Transverse colon (tissue), 4 donors: ENCODE results near the gene BMPER.

Source experiments
- EP300 ChIP-seq: sonication (generic); formaldehyde crosslinking; IDR thresholded peaks from one replicate; pipeline ENCODE4 v1.6.1; 2017; ENCODE audit warnings: antibody characterized with exemption, low read depth
- POLR2AphosphoS5 ChIP-seq, 3 donors: sonication (generic); formaldehyde crosslinking; IDR thresholded peaks; one replicate each; pipeline ENCODE4 v1.6.1; 2016; ENCODE audit warnings: antibody characterized with exemption in 3 of 3
- TF ChIP-seq, protein P1 (sequence below), 5 experiments: fragments of 200-600 bp in 3 of 5; fragments of 450-650 bp in 2 of 5; sonication (generic) in 3 of 5; IDR thresholded peaks; 1 replicate in 2 of 5; 2 replicates in 3 of 5; pipeline ENCODE4 v1.5.1; 2016 to 2017; ENCODE audit warnings: antibody characterized with exemption in 5 of 5, inconsistent platforms in 3 of 5, mild to moderate bottlenecking in 2 of 5, moderate library complexity in 1 of 5

DNA sequence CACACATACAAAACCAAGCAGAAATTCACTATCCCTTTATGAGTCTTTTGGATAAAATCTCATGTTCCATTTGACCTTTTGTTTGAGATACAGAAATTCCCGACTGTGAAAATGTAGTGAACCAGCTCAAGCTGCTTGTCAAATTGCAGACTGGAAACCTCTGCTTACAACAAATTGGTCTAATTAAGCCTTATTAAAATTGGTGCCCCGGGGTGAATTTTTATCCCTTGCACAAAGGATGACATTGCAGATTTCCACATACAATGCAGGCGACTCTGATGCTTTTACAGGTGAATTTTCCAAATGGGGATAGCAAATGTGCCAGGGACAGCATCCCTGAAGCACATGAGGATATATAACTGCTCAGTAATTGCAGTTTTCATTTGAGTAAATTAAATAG lies 257.3 kb downstream of the BMPER start:
- TF ChIP-seq, protein P1, sequence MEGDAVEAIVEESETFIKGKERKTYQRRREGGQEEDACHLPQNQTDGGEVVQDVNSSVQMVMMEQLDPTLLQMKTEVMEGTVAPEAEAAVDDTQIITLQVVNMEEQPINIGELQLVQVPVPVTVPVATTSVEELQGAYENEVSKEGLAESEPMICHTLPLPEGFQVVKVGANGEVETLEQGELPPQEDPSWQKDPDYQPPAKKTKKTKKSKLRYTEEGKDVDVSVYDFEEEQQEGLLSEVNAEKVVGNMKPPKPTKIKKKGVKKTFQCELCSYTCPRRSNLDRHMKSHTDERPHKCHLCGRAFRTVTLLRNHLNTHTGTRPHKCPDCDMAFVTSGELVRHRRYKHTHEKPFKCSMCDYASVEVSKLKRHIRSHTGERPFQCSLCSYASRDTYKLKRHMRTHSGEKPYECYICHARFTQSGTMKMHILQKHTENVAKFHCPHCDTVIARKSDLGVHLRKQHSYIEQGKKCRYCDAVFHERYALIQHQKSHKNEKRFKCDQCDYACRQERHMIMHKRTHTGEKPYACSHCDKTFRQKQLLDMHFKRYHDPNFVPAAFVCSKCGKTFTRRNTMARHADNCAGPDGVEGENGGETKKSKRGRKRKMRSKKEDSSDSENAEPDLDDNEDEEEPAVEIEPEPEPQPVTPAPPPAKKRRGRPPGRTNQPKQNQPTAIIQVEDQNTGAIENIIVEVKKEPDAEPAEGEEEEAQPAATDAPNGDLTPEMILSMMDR (IDR thresholded peaks at IDR 0.05), result no peak
- TF ChIP-seq EP300 (no peak), POLR2AphosphoS5 (IDR thresholded peaks at IDR 0.05) (no peak)
